Activated B cell treated with CpG ODN at 0.5 μM for 24 hours (primary cell): Measurements from ENCODE around the gene RABGEF1. TPM values are rescaled to one million over a fixed set of nuclear protein-coding genes. Genes with fewer than 3 reads are reported as not detected.
A peak's percentile ranks its signal among the peaks of the same experiment; 100 is the strongest.
"Not testable (repeated sequence)": the region's sequence is repeated elsewhere in the genome, so short reads cannot be mapped to it uniquely, and the experiment has no call there.

ENCODE experiments used
- ATAC-seq: fragments of 200-7000 bp; cut with Tn5 transposase; one replicate; pipeline ENCODE4 v1.10.0; 2021; ENCODE audit warnings: low read depth, mild to moderate bottlenecking, moderate library complexity
- CTCF ChIA-PET: fragments of 350-600 bp; sonication (Branson Sonifier 250); formaldehyde crosslinking; loops from one replicate; lab custom pipeline; 2021; ENCODE audit warnings: antibody characterized with exemption; lab: Charles Lee
- POLR2A ChIA-PET: fragments of 350-600 bp; sonication (Branson Sonifier 250); formaldehyde crosslinking; loops from one replicate; lab custom pipeline; 2021; ENCODE audit warnings: antibody characterized with exemption; lab: Charles Lee
- DNase-seq: peaks from one replicate; pipeline ENCODE4 v3.0.0; 2022
- H3K27ac Mint-ChIP-seq: one replicate; pipeline ENCODE4 v1.8.0; 2020; ENCODE audit warnings: mixed read lengths
- H3K27me3 Mint-ChIP-seq: one replicate; pipeline ENCODE4 v1.8.0; 2021; ENCODE audit warnings: mixed read lengths
- H3K36me3 Mint-ChIP-seq: one replicate; pipeline ENCODE4 v1.8.0; 2021; ENCODE audit warnings: low read depth, mixed read lengths
- H3K4me1 Mint-ChIP-seq: one replicate; pipeline ENCODE4 v1.8.0; 2021; ENCODE audit warnings: mixed read lengths
- H3K4me3 Mint-ChIP-seq: one replicate; pipeline ENCODE4 v1.8.0; 2020; ENCODE audit warnings: mild to moderate bottlenecking, mixed read lengths
- H3K9me3 Mint-ChIP-seq: one replicate; pipeline ENCODE4 v1.8.0; 2020; ENCODE audit warnings: mixed read lengths
- CTCF ChIP-seq: fragments of 200-600 bp; IDR thresholded peaks from one replicate; pipeline ENCODE4 v1.8.0; 2022; ENCODE audit warnings: antibody characterized with exemption, mild to moderate bottlenecking
- intact Hi-C: fragments of 100-400 bp; cut with micrococcal nuclease; formaldehyde crosslinking; loops from one replicate; pipeline ENCODE4 v1.15.1; 2024
- total RNA-seq: library from RNA; stranded (reverse); gene quantifications from 2 replicates; pipeline ENCODE4 v1.2.3, GENCODE V29; 2022

RABGEF1 gene
- total RNA-seq, 1 donor from 2014 or later, result 19.7 TPM

GRCh38 chr7:66713687-66714086 is 26.8 kb upstream of the RABGEF1 start:
- peaks cover 9% of the 10 kb centered on the region for H3K9me3 Mint-ChIP-seq
- ChIA-PET POLR2A (no interaction called here), CTCF (no interaction called here)
- no peak overlapping the region for H3K4me3 Mint-ChIP-seq
- H3K36me3 Mint-ChIP-seq, result peaks cover 37% of the 10 kb centered on the region
- H3K27ac Mint-ChIP-seq, result no peak overlapping the region
- no peak for DNase-seq
- H3K27me3 Mint-ChIP-seq, result no peaks in the 10 kb centered on the region
- no peak for ATAC-seq
- TF ChIP-seq CTCF, result no peak
- peaks cover 4% of the 10 kb centered on the region for H3K4me1 Mint-ChIP-seq
- intact Hi-C loops, result no loop called here

- POLR2A ChIA-PET, CTCF ChIA-PET, H3K27me3 Mint-ChIP-seq, ATAC-seq, intact Hi-C loops, H3K4me3 Mint-ChIP-seq, H3K9me3 Mint-ChIP-seq, H3K27ac Mint-ChIP-seq, DNase-seq: not testable (repeated sequence)
- Mint-ChIP-seq H3K4me1 (peaks cover 20% of the 10 kb centered on the region), H3K36me3 (peaks cover 34% of the 10 kb centered on the region)
Observed at GRCh38 chr7:66716634-66717033, 23.9 kb upstream of the RABGEF1 start.

GRCh38 chr7:66720561-66720960 is 20.0 kb upstream of the RABGEF1 start:
- peak; percentile 69 for ATAC-seq
- CTCF ChIA-PET, result interaction anchor here (1.1 kb wide), 1 partner anchor 28 kb away, joined by 3 read pairs; no protein-coding TSS in a partner anchor
- peaks cover 20% of the 10 kb centered on the region for H3K4me1 Mint-ChIP-seq

GRCh38 chr7:66725843-66726242 is 14.7 kb upstream of the RABGEF1 start:
- H3K9me3 Mint-ChIP-seq, result no peaks in the 10 kb centered on the region
- no peak for TF ChIP-seq CTCF
- H3K4me1 Mint-ChIP-seq, result peaks cover 6% of the 10 kb centered on the region
- H3K4me3 Mint-ChIP-seq, result no peak overlapping the region
- peaks cover 16% of the 10 kb centered on the region for H3K36me3 Mint-ChIP-seq
- ATAC-seq, result no peak
- intact Hi-C loops, result no loop called here
- POLR2A ChIA-PET, result no interaction called here
- no peak for DNase-seq
- H3K27ac Mint-ChIP-seq, result no peak overlapping the region
- no peaks in the 10 kb centered on the region for H3K27me3 Mint-ChIP-seq
- CTCF ChIA-PET, result no interaction called here

More at GRCh38 chr7:66720561-66720960, 20.0 kb upstream of the RABGEF1 start:
- TF ChIP-seq CTCF, result no peak
- H3K9me3 Mint-ChIP-seq, result no peaks in the 10 kb centered on the region
- DNase-seq, result no peak
- H3K4me3 Mint-ChIP-seq, result no peak overlapping the region
- H3K36me3 Mint-ChIP-seq, result peaks cover 23% of the 10 kb centered on the region
- H3K27ac Mint-ChIP-seq, result no peak overlapping the region
- intact Hi-C loops, result no loop called here
- POLR2A ChIA-PET, result interaction anchor here (0.6 to 0.9 kb wide), 3 partner anchors 20 to 970 kb away, joined by 3 read pairs; partner anchors contain the start of gene RABGEF1
- no peaks in the 10 kb centered on the region for H3K27me3 Mint-ChIP-seq

- no peak for ATAC-seq
- intact Hi-C loops, result no loop called here
- peaks cover 16% of the 10 kb centered on the region for H3K36me3 Mint-ChIP-seq
- H3K27me3 Mint-ChIP-seq, result no peaks in the 10 kb centered on the region
- H3K9me3 Mint-ChIP-seq, result no peaks in the 10 kb centered on the region
- DNase-seq, result no peak
- no peaks in the 10 kb centered on the region for H3K4me1 Mint-ChIP-seq
- no peak overlapping the region for H3K27ac Mint-ChIP-seq
- POLR2A ChIA-PET, result no interaction called here
- H3K4me3 Mint-ChIP-seq, result no peak overlapping the region
- no peak for TF ChIP-seq CTCF
- CTCF ChIA-PET, result no interaction called here
Observed at GRCh38 chr7:66727058-66727457, 13.5 kb upstream of the RABGEF1 start.

GRCh38 chr7:66728571-66728970 is 12.0 kb upstream of the RABGEF1 start:
- Mint-ChIP-seq H3K4me1 (peaks cover 11% of the 10 kb centered on the region), H3K9me3 (no peaks in the 10 kb centered on the region), H3K27ac (no peak overlapping the region), H3K27me3 (no peaks in the 10 kb centered on the region), H3K4me3 (no peak overlapping the region), H3K36me3 (peaks cover 14% of the 10 kb centered on the region)
- ATAC-seq, result no peak
- CTCF ChIA-PET, result no interaction called here
- no peak for DNase-seq
- TF ChIP-seq CTCF, result no peak
- POLR2A ChIA-PET, result no interaction called here
- intact Hi-C loops, result no loop called here
